Right lobe of liver (tissue), 4 donors: ENCODE measurements around the gene CRISPLD2.

Source experiments
- CTCF ChIP-seq, 4 donors: fragments of 200-600 bp in 3 of 4; fragments of 450-650 bp in 1 of 4; IDR thresholded peaks; one replicate each; pipeline versions ENCODE4 v1.5.1 to v1.8.0; 2016 to 2022; ENCODE audit warnings: antibody characterized with exemption in 4 of 4, mild to moderate bottlenecking in 2 of 4
- POLR2A ChIP-seq: fragments of 450-650 bp; IDR thresholded peaks from one replicate; pipeline ENCODE4 v1.6.1; 2017; ENCODE audit warnings: antibody characterized with exemption, mild to moderate bottlenecking
- donor health status: DM: no; HTN: no; CAD: no.
- donor health status: DM: no; HTN: no; CAD: no.
- donor health status: DM: no; HTN: yes; CAD: no.

DNA sequence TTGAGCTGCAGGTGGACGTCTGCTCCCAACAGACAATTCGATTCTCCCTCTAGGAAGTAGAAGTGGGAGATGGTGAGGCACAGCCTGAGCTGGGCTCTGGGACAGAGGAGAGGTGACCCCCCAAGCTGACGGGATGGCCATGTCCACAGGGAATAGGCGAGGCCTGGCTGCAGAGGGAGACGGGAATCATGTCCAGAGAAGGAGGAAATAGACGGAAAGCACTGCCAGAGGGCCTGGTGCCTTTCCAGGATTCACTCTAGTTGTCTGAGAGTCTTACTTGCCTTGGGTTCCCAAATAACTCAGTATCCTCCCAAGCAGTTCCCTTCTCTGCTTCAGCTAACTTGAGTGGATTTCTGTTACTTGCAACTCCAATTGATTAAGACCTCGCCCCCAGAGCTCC lies 4.3 kb upstream of the CRISPLD2 start:
- TF ChIP-seq POLR2A (no peak), CTCF (IDR thresholded peaks at IDR 0.05) (no peak)
